C4-2B (cell line): Measurements from ENCODE around the gene PMAIP1.

ENCODE experiments used
- CTCF ChIP-seq: fragments of 450-650 bp; conservative IDR thresholded peaks from 2 replicates; pipeline ENCODE4 v1.5.1; 2017; ENCODE audit warnings: mild to moderate bottlenecking
- ZFX ChIP-seq: fragments of 450-650 bp; IDR thresholded peaks from 2 replicates; pipeline ENCODE4 v1.6.1; 2017

- no peak for TF ChIP-seq CTCF
- TF ChIP-seq ZFX = no peak
Measured at GRCh38 chr18:59906203-59906602, 6.4 kb downstream of the PMAIP1 start.
